ENCODE results near the gene RNF220.

- TF ChIP-seq CTCF (IDR thresholded peaks at IDR 0.05; ENCODE audit: extremely low read depth in 1 of 2, insufficient read depth in 1 of 2, low read depth in 1 of 2, low read length in 2 of 2) (no peak), POLR2A (IDR thresholded peaks at IDR 0.05; ENCODE audit: low read depth, low read length) (no peak), EZH2 (IDR thresholded peaks at IDR 0.05; ENCODE audit: borderline replicate concordance, low read depth, low read length, severe bottlenecking) (no peak), MYC (IDR thresholded peaks at IDR 0.05; ENCODE audit: low read depth, low read length) (no peak), POLR2AphosphoS5 (IDR thresholded peaks at IDR 0.05; ENCODE audit: insufficient read depth, low read depth, low read length) (no peak)
Observed at GRCh38 chr1:44508397-44508745, 103.3 kb downstream of the RNF220 start.
